ENCODE results near the gene EFCAB9. TPM values are rescaled to one million over a fixed set of nuclear protein-coding genes. Genes with fewer than 3 reads are reported as not detected.

Gene EFCAB9
- total and polyA plus RNA-seq, 2 donors from 2014 or later, result not detected

DNA sequence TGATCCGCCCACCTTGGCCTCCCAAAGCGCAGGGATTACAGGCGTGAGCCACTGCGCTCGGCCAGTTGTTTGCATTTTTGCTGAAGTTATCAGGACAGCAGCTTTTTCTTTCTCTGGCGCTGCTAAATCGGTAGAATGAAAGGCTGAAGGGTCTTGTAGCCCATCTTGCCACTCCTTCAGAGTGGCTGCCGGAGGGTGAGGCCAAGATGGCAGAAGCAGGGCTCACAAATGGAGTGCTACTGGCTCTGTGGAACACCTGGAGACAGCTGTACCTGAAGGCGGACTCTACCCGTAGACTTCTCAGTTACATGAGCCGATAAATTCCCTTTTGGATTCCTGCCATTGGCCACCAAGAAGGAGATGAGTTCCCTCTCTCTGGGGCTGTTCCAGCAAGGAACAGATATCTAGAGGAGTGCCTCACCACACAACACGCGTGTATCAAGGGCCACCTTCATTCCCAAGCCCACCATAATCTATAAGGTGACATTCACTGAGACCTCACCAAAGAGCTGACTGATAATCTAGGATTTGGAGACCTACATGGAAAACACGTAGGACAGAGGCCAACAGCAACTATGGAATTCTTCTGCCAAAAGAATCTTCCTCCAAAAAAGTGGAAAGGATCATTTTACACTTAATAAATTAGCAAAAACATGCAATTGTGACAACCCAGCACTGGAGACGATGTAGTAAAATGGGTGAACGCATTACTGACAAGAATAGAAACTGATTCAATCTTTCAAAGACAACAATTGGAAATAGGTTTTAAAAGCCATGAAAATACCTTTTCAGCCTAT is 27.7 kb upstream of the EFCAB9 start:
- Histone ChIP-seq H3K4me1 (ENCODE audit: control insufficient read depth in 2 of 3, insufficient read depth in 2 of 3, low read depth in 1 of 3, low read length in 3 of 3) (peaks cover 0 to 2% (median 0%) of the 10 kb centered on the region in 3 donors), H3K36me3 (ENCODE audit: control insufficient read depth in 2 of 3, insufficient read depth in 3 of 3, low read length in 3 of 3) (no peaks in the 10 kb centered on the region), H3K4me3 (ENCODE audit: low read length in 3 of 3) (no peak overlapping the region), H3K27ac (ENCODE audit: low read depth in 2 of 2, low read length in 2 of 2) (no peak overlapping the region), H3K27me3 (ENCODE audit: control insufficient read depth, insufficient read depth, low read length) (no peaks in the 10 kb centered on the region), H3K9ac (ENCODE audit: low read length in 3 of 3) (no peak overlapping the region), H3K9me3 (ENCODE audit: control insufficient read depth in 2 of 3, insufficient read depth in 1 of 3, low read length in 3 of 3) (no peaks in the 10 kb centered on the region)
- DNase-seq, result no peak
- intact Hi-C loops (cut with DNase I), result no loop called here
- TF ChIP-seq, protein P1, sequence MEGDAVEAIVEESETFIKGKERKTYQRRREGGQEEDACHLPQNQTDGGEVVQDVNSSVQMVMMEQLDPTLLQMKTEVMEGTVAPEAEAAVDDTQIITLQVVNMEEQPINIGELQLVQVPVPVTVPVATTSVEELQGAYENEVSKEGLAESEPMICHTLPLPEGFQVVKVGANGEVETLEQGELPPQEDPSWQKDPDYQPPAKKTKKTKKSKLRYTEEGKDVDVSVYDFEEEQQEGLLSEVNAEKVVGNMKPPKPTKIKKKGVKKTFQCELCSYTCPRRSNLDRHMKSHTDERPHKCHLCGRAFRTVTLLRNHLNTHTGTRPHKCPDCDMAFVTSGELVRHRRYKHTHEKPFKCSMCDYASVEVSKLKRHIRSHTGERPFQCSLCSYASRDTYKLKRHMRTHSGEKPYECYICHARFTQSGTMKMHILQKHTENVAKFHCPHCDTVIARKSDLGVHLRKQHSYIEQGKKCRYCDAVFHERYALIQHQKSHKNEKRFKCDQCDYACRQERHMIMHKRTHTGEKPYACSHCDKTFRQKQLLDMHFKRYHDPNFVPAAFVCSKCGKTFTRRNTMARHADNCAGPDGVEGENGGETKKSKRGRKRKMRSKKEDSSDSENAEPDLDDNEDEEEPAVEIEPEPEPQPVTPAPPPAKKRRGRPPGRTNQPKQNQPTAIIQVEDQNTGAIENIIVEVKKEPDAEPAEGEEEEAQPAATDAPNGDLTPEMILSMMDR (IDR thresholded peaks at IDR 0.05; ENCODE audit: borderline replicate concordance, extremely low read depth, insufficient read depth), result no peak
- FAIRE-seq, result no peak

DNA sequence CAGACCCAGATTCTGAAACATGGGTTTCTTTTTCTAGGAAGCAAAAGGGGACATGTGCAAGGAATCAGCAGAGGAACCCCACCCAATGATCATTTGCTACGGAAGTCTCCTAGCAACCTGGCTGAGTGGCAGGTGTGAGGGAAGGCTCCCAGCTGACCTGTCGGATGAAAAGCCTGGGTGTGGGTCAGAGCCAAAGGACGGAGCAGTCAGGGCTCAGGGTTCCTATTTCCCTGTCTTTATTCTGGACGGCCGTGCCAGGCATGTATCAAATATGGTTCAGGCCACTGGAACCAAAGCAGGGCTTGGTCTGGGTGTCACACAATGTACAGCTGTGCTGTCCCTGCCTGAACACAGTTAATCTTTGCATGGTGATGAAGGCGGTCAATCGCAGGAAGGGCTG is 26.1 kb upstream of the EFCAB9 start:
- Histone ChIP-seq H3K9ac (ENCODE audit: low read length in 3 of 3) (no peak overlapping the region), H3K9me3 (ENCODE audit: control insufficient read depth in 2 of 3, insufficient read depth in 1 of 3, low read length in 3 of 3) (no peaks in the 10 kb centered on the region), H3K27ac (ENCODE audit: low read depth in 2 of 2, low read length in 2 of 2) (no peak overlapping the region), H3K36me3 (ENCODE audit: control insufficient read depth in 2 of 3, insufficient read depth in 3 of 3, low read length in 3 of 3) (no peaks in the 10 kb centered on the region), H3K4me3 (ENCODE audit: low read length in 3 of 3) (no peak overlapping the region), H3K27me3 (ENCODE audit: control insufficient read depth, insufficient read depth, low read length) (no peaks in the 10 kb centered on the region), H3K4me1 (ENCODE audit: control insufficient read depth in 2 of 3, insufficient read depth in 2 of 3, low read depth in 1 of 3, low read length in 3 of 3) (peaks cover 0 to 2% (median 0%) of the 10 kb centered on the region in 3 donors)
- FAIRE-seq (no peak), DNase-seq (no peak)
- TF ChIP-seq, protein P1 (IDR thresholded peaks at IDR 0.05; ENCODE audit: borderline replicate concordance, extremely low read depth, insufficient read depth), result no peak
- intact Hi-C loops (cut with DNase I), result no loop called here

DNA sequence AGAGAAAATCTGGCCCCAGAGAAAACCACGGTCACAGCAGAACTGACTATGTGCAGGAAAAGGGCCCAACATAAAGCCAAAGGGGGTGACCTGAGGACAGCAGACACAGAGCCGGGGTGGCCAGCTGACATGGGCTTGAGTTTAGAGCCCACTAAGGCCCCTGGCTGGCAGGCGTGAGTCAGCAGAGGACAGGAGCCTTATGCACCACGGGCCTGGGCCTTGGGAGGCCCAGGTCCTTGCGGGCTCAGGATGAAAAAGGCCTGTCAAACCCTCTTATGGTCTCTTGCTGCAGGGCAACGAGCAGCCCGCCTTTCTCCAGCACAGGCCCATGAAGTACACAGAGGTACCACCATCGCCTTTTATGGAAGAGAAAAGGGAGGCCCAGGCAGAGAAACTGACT is 25.7 kb upstream of the EFCAB9 start:
- Histone ChIP-seq H3K9ac (ENCODE audit: low read length in 3 of 3) (no peak overlapping the region), H3K4me3 (ENCODE audit: low read length in 3 of 3) (no peak overlapping the region), H3K4me1 (ENCODE audit: control insufficient read depth in 2 of 3, insufficient read depth in 2 of 3, low read depth in 1 of 3, low read length in 3 of 3) (peaks cover 0 to 2% (median 0%) of the 10 kb centered on the region in 3 donors), H3K27me3 (ENCODE audit: control insufficient read depth, insufficient read depth, low read length) (no peaks in the 10 kb centered on the region), H3K36me3 (ENCODE audit: control insufficient read depth in 2 of 3, insufficient read depth in 3 of 3, low read length in 3 of 3) (no peaks in the 10 kb centered on the region), H3K27ac (ENCODE audit: low read depth in 2 of 2, low read length in 2 of 2) (no peak overlapping the region), H3K9me3 (ENCODE audit: control insufficient read depth in 2 of 3, insufficient read depth in 1 of 3, low read length in 3 of 3) (no peaks in the 10 kb centered on the region)
- TF ChIP-seq, protein P1 (IDR thresholded peaks at IDR 0.05; ENCODE audit: borderline replicate concordance, extremely low read depth, insufficient read depth), result no peak
- DNase-seq, result no peak
- no peak for FAIRE-seq
- intact Hi-C loops (cut with DNase I), result no loop called here

All from kidney (tissue), 14 donors.